ENCODE data around the gene HEXD.

DNA sequence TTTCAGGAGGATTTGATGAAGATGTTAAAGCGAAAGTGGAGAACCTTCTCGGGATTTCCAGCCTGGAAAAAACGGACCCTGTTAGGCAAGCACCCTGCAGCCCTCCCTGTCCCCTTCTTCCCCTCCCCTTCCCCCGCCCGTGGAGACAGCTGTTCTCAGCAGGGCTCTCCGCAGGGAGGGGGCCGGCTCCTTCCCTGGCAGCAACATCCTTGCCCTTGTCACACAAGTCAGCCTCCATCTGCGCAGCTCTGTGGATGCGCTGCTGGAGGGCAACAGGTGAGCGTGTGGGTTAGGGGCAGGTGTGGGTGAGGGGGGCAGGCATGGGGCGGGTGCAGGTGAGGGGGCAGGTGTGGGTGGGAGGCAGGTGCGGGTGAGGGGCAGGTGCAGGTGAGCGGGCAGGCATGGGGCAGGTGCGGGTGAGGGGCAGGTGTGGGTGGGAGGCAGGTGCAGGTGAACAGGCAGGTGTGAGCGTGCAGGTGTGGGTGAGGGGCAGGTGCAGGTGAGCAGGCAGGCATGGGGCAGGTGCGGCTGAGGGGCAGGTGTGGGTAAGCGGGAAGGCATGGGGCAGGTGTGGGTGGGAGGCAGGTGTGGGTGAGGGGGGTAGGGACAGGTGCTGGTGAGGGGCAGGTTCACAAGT lies 23.0 kb downstream of the HEXD start:
- TF ChIP-seq POLR2AphosphoS5 (IDR thresholded peaks at IDR 0.05; ENCODE audit: low read depth, low read length) (no peak), POLR2A (IDR thresholded peaks at IDR 0.05; ENCODE audit: low read depth, low read length) (no peak; the same call in 1 of the 2 replicates), TAF1 (IDR thresholded peaks at IDR 0.05; ENCODE audit: borderline replicate concordance, low read depth, low read length) (no peak)

Data from GM12892 (cell line).